HCT116 (cell line): Measurements from ENCODE around the gene GNG13.

ENCODE experiments used
- CEBPB ChIP-seq: IDR thresholded peaks from 2 replicates; pipeline ENCODE4 v1.6.1; 2012; ENCODE audit warnings: low read depth
- EZH2phosphoT487 ChIP-seq: fragments of 200-600 bp; IDR thresholded peaks from 2 replicates; pipeline ENCODE4 v1.6.1; 2018; ENCODE audit warnings: antibody characterized with exemption, borderline replicate concordance
- FOSL1 ChIP-seq: IDR thresholded peaks from 2 replicates; pipeline ENCODE4 v1.6.1; 2012; ENCODE audit warnings: low read depth
- POLR2A ChIP-seq: IDR thresholded peaks from 2 replicates; pipeline ENCODE4 v1.7.0; 2011; ENCODE audit warnings: borderline replicate concordance; ENCODE audit not compliant: insufficient read depth, insufficient read length; ENCODE audit errors: extremely low read depth
- POLR2AphosphoS5 ChIP-seq: IDR thresholded peaks from 2 replicates; pipeline ENCODE4 v1.6.1; 2011; ENCODE audit warnings: mild to moderate bottlenecking, low read depth, low read length, moderate library complexity
- TF ChIP-seq, protein P1 (sequence below), 3 experiments: fragments of 200-600 bp in 1 of 3; sonication (generic) in 1 of 3; IDR thresholded peaks in 2 of 3; conservative IDR thresholded peaks in 1 of 3; 2 replicates each; pipeline ENCODE4 v1.5.1; 2012 to 2017; ENCODE audit warnings: low read depth in 2 of 3, low read length in 2 of 3, antibody characterized with exemption in 1 of 3, borderline replicate concordance in 1 of 3, control low read depth in 1 of 3, mild to moderate bottlenecking in 1 of 3, mixed read lengths in 1 of 3, mixed run types in 1 of 3, moderate library complexity in 1 of 3; ENCODE audit not compliant: insufficient read depth in 1 of 3

DNA sequence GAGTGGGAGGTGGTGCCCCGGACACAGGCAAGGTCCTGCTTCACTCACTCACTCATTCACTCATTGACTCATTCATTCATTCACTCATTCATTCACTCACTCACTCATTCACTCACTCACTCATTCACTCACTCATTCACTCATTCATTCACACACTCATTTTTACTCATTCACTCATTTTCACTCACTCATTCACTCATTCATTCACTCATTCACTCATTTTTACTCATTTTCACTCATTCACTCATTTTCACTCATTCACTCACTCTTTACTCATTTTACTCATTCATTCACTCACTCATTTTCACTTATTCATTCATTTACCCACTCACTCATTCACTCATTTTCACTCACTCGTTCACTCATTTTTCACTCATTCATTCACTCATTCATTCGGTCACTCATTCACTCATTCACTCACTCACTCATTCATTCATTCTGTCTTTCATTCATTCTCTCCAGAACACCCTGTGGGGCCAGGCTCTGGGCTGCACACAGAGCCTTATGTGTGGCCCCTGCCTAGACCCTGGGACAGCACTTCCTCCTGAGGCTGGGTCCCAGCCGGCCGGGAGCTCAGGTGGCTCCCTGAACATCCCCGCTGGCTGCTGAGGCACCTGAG, 21.5 kb downstream of the GNG13 start:
- TF ChIP-seq, protein P1, sequence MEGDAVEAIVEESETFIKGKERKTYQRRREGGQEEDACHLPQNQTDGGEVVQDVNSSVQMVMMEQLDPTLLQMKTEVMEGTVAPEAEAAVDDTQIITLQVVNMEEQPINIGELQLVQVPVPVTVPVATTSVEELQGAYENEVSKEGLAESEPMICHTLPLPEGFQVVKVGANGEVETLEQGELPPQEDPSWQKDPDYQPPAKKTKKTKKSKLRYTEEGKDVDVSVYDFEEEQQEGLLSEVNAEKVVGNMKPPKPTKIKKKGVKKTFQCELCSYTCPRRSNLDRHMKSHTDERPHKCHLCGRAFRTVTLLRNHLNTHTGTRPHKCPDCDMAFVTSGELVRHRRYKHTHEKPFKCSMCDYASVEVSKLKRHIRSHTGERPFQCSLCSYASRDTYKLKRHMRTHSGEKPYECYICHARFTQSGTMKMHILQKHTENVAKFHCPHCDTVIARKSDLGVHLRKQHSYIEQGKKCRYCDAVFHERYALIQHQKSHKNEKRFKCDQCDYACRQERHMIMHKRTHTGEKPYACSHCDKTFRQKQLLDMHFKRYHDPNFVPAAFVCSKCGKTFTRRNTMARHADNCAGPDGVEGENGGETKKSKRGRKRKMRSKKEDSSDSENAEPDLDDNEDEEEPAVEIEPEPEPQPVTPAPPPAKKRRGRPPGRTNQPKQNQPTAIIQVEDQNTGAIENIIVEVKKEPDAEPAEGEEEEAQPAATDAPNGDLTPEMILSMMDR (IDR thresholded peaks at IDR 0.05 in 2 of 3, conservative IDR thresholded peaks at IDR 0.05 in 1 of 3; ENCODE audit: borderline replicate concordance in 1 of 3, insufficient read depth in 1 of 3, low read depth in 2 of 3, low read length in 2 of 3), result no peak
- no peak for TF ChIP-seq EZH2phosphoT487
- no peak for TF ChIP-seq CEBPB
- TF ChIP-seq FOSL1, result no peak
- TF ChIP-seq POLR2AphosphoS5, result no peak
- TF ChIP-seq POLR2A, result no peak
